GM21367 (cell line): ENCODE measurements around the gene PRAMEF25.
"Not testable (repeated sequence)": the region's sequence is repeated elsewhere in the genome, so short reads cannot be mapped to it uniquely, and the experiment has no call there.

ENCODE experiments used
- ATAC-seq: cut with Tn5 transposase; IDR thresholded peaks from one replicate; pipeline ENCODE4 v1.9.1; 2021; ENCODE audit not compliant: unreplicated experiment

PRAMEF25 gene

GRCh38 chr1:13070474-13070873 is at the start of gene PRAMEF25:
Gene PRAMEF25 (plus strand): TSS chr1:13070774. CDS start chr1:13073694, 2,920 bp downstream.
- not testable (repeated sequence) for ATAC-seq

GRCh38 chr1:13056475-13056874 is 14.1 kb upstream of the PRAMEF25 start, which contains the start of gene PRAMEF27:
Gene PRAMEF27 (minus strand): TSS chr1:13056575. CDS start chr1:13053659, 2,916 bp downstream.
- ATAC-seq = not testable (repeated sequence)

- ATAC-seq = not testable (repeated sequence)
Observed at GRCh38 chr1:13116754-13117153, 46.2 kb downstream of the PRAMEF25 start, which contains the start of gene HNRNPCL2. Gene HNRNPCL2 (minus strand): TSS chr1:13116854. CDS start chr1:13116400, 454 bp downstream.
